ENCODE data around the gene PACRG.

GRCh38 chr6:162733489-162733888 lies 5.7 kb downstream of the PACRG start:
- TF ChIP-seq EGR1 (IDR thresholded peaks at IDR 0.05; ENCODE audit: low read depth in 2 of 2) (no peak), ATF3 (IDR thresholded peaks at IDR 0.05) (no peak), MAX (IDR thresholded peaks at IDR 0.05) (no peak), JUND (IDR thresholded peaks at IDR 0.05) (no peak), GABPA (IDR thresholded peaks at IDR 0.05 in 1 of 2, conservative IDR thresholded peaks at IDR 0.05 in 1 of 2) (no peak), REST (IDR thresholded peaks at IDR 0.05) (no peak), CTCF (IDR thresholded peaks at IDR 0.05; ENCODE audit: low read depth, low read length, missing input control) (no peak), TAF1 (conservative IDR thresholded peaks at IDR 0.05) (no peak), ZBTB33 (IDR thresholded peaks at IDR 0.05) (no peak), RAD21 (IDR thresholded peaks at IDR 0.05) (no peak), SP1 (IDR thresholded peaks at IDR 0.05) (no peak), FOXA1 (IDR thresholded peaks at IDR 0.05) (no peak), YY1 (IDR thresholded peaks at IDR 0.05) (no peak), RXRA (IDR thresholded peaks at IDR 0.05) (no peak)
